ENCODE measurements around the gene FARS2. TPM values are rescaled to one million over a fixed set of nuclear protein-coding genes. Genes with fewer than 3 reads are reported as not detected.

Gene FARS2
- total and polyA plus RNA-seq, 12 donors = 7.6 to 22.4 (median 20.8) TPM

DNA sequence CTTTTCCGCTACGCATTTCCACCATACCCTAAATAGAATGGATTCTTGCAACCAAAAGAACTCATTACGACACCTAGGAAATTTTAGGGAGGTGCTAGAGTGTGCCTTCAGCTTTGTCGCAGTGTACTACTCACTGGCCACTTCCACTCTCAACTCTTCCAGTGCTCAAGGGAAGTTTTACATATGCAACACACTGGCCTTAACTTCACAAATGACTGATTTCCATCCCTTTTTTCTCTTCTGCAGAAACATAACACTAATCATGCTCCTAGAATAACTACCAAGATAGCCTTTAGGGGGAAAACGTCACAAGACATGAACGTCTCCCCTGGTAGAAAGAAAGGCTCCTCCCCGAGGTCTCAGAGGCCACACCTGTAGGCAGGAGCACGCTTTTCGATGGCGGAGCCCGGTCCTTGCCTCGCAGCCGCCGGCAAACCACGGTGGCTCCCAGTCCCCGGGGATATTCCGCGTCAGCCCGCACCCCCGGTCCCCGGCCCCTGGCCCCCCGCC lies 1.1 kb upstream of the FARS2 start:
- H3K27ac ChIP-seq = peak overlapping the region; percentile 92 to 100 (median 99)
- H3K4me1 ChIP-seq = peaks cover 0 to 27% (median 22%) of the 10 kb centered on the region in 9 donors
- DNase-seq (peak; percentile 30 to 44), ATAC-seq (peak; percentile 22 to 75 (median 30))
- H3K4me3 ChIP-seq = peak overlapping the region; percentile 62 to 96 (median 84)
- TF ChIP-seq, protein P1, sequence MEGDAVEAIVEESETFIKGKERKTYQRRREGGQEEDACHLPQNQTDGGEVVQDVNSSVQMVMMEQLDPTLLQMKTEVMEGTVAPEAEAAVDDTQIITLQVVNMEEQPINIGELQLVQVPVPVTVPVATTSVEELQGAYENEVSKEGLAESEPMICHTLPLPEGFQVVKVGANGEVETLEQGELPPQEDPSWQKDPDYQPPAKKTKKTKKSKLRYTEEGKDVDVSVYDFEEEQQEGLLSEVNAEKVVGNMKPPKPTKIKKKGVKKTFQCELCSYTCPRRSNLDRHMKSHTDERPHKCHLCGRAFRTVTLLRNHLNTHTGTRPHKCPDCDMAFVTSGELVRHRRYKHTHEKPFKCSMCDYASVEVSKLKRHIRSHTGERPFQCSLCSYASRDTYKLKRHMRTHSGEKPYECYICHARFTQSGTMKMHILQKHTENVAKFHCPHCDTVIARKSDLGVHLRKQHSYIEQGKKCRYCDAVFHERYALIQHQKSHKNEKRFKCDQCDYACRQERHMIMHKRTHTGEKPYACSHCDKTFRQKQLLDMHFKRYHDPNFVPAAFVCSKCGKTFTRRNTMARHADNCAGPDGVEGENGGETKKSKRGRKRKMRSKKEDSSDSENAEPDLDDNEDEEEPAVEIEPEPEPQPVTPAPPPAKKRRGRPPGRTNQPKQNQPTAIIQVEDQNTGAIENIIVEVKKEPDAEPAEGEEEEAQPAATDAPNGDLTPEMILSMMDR (IDR thresholded peaks at IDR 0.05) = no peak
- no peaks in the 10 kb centered on the region for H3K27me3 ChIP-seq
- no peaks in the 10 kb centered on the region for H3K9me3 ChIP-seq
- intact Hi-C loops (cut with DNase I) = loop anchor here in 7 of 10 donors (5.0 to 10.0 kb wide), 4 partner anchors 115 to 135 kb away; no protein-coding TSS in a partner anchor
- peaks cover 0 to 5% (median 0%) of the 10 kb centered on the region in 9 donors for H3K36me3 ChIP-seq
- 4% methylated on average over 22 of the region's 22 CpGs for WGBS, 2 donors

DNA sequence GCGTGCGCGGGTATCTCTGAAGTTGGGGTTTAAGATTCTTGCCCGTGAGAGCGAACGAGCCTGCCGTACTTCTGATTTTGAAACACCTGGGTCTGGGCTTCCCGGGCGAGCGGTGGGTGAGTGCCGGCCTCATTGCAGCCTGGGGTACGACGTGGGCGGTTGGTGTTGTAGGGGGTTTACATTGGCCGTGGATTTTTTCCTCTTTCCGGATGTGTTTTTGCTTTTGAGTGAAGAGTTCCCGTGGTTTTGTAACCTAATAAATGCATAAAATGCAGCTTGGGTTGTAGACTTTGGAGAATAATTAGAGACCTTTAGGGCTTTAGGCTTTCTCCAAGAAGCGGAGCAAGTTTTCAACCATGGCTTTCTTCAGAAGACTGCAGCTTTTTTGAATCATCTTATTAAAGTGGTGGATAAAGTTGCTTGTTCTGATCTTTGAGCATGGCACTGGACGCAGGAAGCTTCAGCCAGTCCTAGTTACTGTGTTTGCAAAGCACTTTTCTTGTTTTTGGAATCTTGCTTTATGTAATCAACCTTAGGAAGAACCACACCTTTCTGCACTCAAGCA lies 314 bp downstream of the FARS2 start:
- H3K4me3 ChIP-seq = peak overlapping the region; percentile 62 to 96 (median 84)
- H3K4me1 ChIP-seq = peaks cover 0 to 27% (median 22%) of the 10 kb centered on the region in 9 donors
- intact Hi-C loops (cut with DNase I) = loop anchor here in 7 of 10 donors (5.0 to 10.0 kb wide), 4 partner anchors 117 to 133 kb away; no protein-coding TSS in a partner anchor
- ATAC-seq = no peak
- peaks cover 0 to 5% (median 0%) of the 10 kb centered on the region in 9 donors for H3K36me3 ChIP-seq
- DNase-seq = no peak
- WGBS, 2 donors = 0% methylated on average over 19 of the region's 19 CpGs
- H3K9me3 ChIP-seq = no peaks in the 10 kb centered on the region
- TF ChIP-seq, protein P1 (IDR thresholded peaks at IDR 0.05) = no peak
- no peaks in the 10 kb centered on the region for H3K27me3 ChIP-seq
- peak overlapping the region; percentile 92 to 100 (median 99) for H3K27ac ChIP-seq

DNA sequence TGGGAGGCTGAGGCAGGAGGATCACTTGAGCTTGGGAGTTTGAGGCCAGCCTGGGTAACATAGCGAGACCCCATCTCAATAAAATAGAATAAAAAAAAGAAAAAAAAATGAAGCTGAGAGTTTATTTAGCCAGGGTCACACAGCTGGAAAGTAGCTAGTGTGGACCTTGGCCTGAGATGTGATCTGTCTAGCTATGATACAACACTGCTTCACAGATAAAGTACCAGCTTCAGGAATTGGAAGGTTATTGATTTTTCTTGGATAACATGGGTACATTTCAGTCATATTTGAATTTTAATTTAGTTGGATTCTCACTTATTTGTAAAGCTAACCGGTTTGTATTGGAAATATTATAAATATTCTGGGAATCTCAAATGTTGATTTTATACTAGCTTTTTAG lies 5.1 kb downstream of the FARS2 start:
- intact Hi-C loops (cut with DNase I) = loop anchor here in 5 of 10 donors (10.0 kb wide), 3 partner anchors 118 to 128 kb away; no protein-coding TSS in a partner anchor
- TF ChIP-seq, protein P1 (IDR thresholded peaks at IDR 0.05) = no peak
- Histone ChIP-seq H3K27me3 (no peaks in the 10 kb centered on the region), H3K36me3 (peaks cover 0 to 5% (median 0%) of the 10 kb centered on the region in 9 donors), H3K4me3 (no peak overlapping the region), H3K27ac (no peak overlapping the region), H3K4me1 (peaks cover 0 to 16% (median 12%) of the 10 kb centered on the region in 9 donors), H3K9me3 (peaks cover 0 to 4% (median 0%) of the 10 kb centered on the region in 11 donors)
- DNase-seq = no peak
- 95 to 98% methylated on average over 2 of the region's 2 CpGs for WGBS, 2 donors
- ATAC-seq = no peak

DNA sequence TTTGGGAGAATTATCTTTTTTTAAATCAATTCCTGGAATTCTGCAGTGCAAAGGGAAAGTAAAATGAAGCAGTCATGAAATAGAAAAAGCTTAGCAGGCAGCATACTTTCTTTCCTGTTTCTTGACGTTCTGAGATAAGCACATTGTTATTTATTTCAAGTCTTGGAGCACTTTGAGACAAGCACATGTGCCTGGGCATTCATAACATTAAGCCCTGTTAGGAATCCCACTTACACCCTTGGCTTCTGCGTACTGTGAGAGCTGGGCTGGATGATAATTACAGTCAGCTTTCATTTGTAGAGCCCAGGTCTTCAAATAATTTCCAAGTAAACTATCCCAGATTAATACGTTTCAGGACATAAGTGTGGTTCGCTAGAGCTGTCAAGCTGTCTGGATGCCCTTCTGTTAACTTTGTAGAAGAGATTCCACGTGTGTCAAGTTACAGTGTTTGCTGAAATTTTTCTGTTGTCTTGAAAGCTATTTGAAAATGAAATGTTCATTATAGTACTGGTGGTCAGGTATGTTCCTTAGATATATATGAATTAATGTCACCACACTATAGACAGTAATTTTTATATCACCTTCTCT lies 8.9 kb downstream of the FARS2 start:
- Histone ChIP-seq H3K36me3 (peaks cover 0 to 5% (median 0%) of the 10 kb centered on the region in 9 donors), H3K9me3 (peaks cover 0 to 4% (median 0%) of the 10 kb centered on the region in 11 donors), H3K4me3 (no peak overlapping the region), H3K27me3 (no peaks in the 10 kb centered on the region), H3K4me1 (peaks cover 0 to 5% (median 0%) of the 10 kb centered on the region in 9 donors), H3K27ac (no peak overlapping the region)
- ATAC-seq (no peak), DNase-seq (no peak)
- intact Hi-C loops (cut with DNase I) = no loop called here
- TF ChIP-seq, protein P1 (IDR thresholded peaks at IDR 0.05) = no peak
- WGBS, 2 donors = 62 to 70% methylated on average over 5 of the region's 5 CpGs

All from heart right ventricle (tissue), 16 donors.